ENCODE data around the gene COL1A1. TPM values are rescaled to one million over a fixed set of nuclear protein-coding genes. Genes with fewer than 3 reads are reported as not detected.

Gene COL1A1
- polyA plus RNA-seq, 1 of the 3 experiments (the other 2 are of a cell fraction) = 1,461 TPM

DNA sequence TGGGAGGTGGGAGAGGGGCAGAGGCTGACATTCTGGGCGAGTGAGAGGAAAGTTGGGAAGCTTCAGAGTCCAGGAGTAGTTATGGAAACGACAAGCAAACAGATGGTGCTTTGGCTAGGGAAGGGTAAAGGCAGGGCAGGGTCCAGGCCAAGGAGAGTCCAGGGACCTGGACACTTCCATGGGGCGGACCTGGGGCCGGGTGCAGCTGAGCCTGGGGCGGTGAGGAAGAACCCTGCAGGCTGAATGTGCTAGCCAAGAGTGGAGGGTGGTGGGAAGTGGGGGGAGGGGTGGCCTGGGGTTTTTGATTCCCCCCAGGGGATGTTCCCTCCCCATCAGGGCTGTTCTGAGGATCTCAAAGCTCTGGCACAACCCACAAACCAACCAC is 53.6 kb downstream of the COL1A1 start (continued):
- no peak for TF ChIP-seq NFIC (IDR thresholded peaks at IDR 0.05; ENCODE audit: borderline replicate concordance)
- no peak for TF ChIP-seq MEF2A (IDR thresholded peaks at IDR 0.05; ENCODE audit: borderline replicate concordance, low read depth)
- no peak for TF ChIP-seq TAF1 (IDR thresholded peaks at IDR 0.05; ENCODE audit: borderline replicate concordance, low read depth, low read length)
- TF ChIP-seq, protein P1, sequence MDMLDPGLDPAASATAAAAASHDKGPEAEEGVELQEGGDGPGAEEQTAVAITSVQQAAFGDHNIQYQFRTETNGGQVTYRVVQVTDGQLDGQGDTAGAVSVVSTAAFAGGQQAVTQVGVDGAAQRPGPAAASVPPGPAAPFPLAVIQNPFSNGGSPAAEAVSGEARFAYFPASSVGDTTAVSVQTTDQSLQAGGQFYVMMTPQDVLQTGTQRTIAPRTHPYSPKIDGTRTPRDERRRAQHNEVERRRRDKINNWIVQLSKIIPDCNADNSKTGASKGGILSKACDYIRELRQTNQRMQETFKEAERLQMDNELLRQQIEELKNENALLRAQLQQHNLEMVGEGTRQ (IDR thresholded peaks at IDR 0.05; ENCODE audit: borderline replicate concordance, low read depth, low read length) = no peak
- TF ChIP-seq RCOR1 (IDR thresholded peaks at IDR 0.05; ENCODE audit: low read length) = no peak
- TF ChIP-seq, protein P2, sequence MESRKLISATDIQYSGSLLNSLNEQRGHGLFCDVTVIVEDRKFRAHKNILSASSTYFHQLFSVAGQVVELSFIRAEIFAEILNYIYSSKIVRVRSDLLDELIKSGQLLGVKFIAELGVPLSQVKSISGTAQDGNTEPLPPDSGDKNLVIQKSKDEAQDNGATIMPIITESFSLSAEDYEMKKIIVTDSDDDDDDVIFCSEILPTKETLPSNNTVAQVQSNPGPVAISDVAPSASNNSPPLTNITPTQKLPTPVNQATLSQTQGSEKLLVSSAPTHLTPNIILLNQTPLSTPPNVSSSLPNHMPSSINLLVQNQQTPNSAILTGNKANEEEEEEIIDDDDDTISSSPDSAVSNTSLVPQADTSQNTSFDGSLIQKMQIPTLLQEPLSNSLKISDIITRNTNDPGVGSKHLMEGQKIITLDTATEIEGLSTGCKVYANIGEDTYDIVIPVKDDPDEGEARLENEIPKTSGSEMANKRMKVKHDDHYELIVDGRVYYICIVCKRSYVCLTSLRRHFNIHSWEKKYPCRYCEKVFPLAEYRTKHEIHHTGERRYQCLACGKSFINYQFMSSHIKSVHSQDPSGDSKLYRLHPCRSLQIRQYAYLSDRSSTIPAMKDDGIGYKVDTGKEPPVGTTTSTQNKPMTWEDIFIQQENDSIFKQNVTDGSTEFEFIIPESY (IDR thresholded peaks at IDR 0.05; ENCODE audit: borderline replicate concordance, low read depth) = no peak

DNA sequence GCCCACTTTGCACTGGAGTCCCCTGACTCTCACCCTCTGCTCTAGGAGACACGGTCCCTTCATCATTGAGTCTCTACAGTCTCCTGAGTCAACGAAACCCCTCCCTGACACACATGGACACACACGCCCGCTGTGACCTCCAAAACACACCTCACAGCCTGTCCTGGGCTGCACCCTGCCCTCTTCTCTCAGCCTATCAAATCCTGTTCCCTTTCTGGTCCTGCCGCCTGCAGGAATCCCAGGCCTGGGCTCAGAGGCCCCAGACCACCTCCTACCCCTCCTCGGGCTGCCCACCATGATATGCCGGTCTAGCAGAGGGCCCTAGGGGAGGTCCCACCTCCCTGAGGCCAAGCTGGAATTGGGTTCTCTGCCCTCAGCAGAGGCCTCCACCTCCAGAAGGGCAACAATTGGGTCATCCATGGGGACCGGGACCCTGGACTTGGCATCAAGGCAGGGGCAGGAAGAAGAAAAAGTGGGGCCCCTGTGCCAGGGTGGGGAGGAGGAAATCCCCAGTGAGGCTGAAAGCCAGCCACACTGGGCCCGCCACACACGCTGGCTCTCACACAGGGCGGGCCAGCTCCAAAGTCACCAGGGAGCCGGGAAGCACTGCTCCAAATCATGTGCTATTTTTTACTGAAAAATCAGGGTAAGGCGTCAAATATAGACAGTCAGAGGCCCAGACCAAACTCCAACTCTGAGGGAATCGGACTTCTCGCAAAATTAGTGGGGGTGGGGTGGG is 54.3 kb downstream of the COL1A1 start:
- CTCF ChIA-PET = interaction anchor here (0.9 to 12.8 kb wide), 14 partner anchors 9 to 60 kb away, joined by 3 to 169 read pairs (median 11); partner anchors contain the start of genes COL1A1 and SGCA
- peaks cover 26% of the 10 kb centered on the region for H3F3A ChIP-seq (replicated peaks; ENCODE audit: insufficient read depth)
- H2AFZ ChIP-seq (ENCODE audit: low read depth) = no peak overlapping the region
- H3K9ac ChIP-seq = peak overlapping the region; percentile 92
- peaks cover 83% of the 10 kb centered on the region for H3K79me2 ChIP-seq (ENCODE audit: insufficient read depth)
- H3K4me3 ChIP-seq (ENCODE audit: low read depth in 2 of 2, low read length in 1 of 2) = peak overlapping the region; percentile 66 to 81
- H4K20me1 ChIP-seq (ENCODE audit: insufficient read depth) = peaks cover 64% of the 10 kb centered on the region
- peak overlapping the region; percentile 2 to 54; a peak in 2 of 4 replicates for H3K27ac ChIP-seq (ENCODE audit: low read depth in 2 of 2, low read length in 1 of 2)
- TF ChIP-seq MEF2A (IDR thresholded peaks at IDR 0.05; ENCODE audit: borderline replicate concordance, low read depth) (no peak), MXI1 (IDR thresholded peaks at IDR 0.05; ENCODE audit: low read depth, low read length) (no peak), GABPA (IDR thresholded peaks at IDR 0.05; ENCODE audit: low read depth) (no peak), ELF1 (IDR thresholded peaks at IDR 0.05) (no peak), EZH2phosphoT487 (IDR thresholded peaks at IDR 0.05; ENCODE audit: borderline replicate concordance, low read depth) (no peak), SMC3 (IDR thresholded peaks at IDR 0.05; ENCODE audit: low read depth, low read length) (no peak), CHD2 (IDR thresholded peaks at IDR 0.05; ENCODE audit: low read length, partially characterized antibody) (no peak), GATA2 (CRISPR knock-in tag; IDR thresholded peaks at IDR 0.05) (no peak), FOSL2 (IDR thresholded peaks at IDR 0.05; ENCODE audit: borderline replicate concordance, low read depth) (no peak), NFIC (IDR thresholded peaks at IDR 0.05; ENCODE audit: borderline replicate concordance) (no peak), RAD21 (IDR thresholded peaks at IDR 0.05; ENCODE audit: low read length) (no peak), YY1 (IDR thresholded peaks at IDR 0.05; ENCODE audit: low read depth) (no peak), RCOR1 (IDR thresholded peaks at IDR 0.05; ENCODE audit: low read length) (no peak), TEAD4 (IDR thresholded peaks at IDR 0.05; ENCODE audit: borderline replicate concordance, insufficient read depth) (no peak), RFX5 (IDR thresholded peaks at IDR 0.05; ENCODE audit: low read length) (no peak), NRF1 (IDR thresholded peaks at IDR 0.05; ENCODE audit: low read depth, low read length) (no peak), FOXM1 (IDR thresholded peaks at IDR 0.05; ENCODE audit: low read depth) (no peak)
- TF ChIP-seq, protein P2 (IDR thresholded peaks at IDR 0.05; ENCODE audit: borderline replicate concordance, low read depth) = no peak
- TF ChIP-seq, protein P3, sequence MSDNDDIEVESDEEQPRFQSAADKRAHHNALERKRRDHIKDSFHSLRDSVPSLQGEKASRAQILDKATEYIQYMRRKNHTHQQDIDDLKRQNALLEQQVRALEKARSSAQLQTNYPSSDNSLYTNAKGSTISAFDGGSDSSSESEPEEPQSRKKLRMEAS (IDR thresholded peaks at IDR 0.05; ENCODE audit: low read depth) = no peak
- TF ChIP-seq, protein P4, sequence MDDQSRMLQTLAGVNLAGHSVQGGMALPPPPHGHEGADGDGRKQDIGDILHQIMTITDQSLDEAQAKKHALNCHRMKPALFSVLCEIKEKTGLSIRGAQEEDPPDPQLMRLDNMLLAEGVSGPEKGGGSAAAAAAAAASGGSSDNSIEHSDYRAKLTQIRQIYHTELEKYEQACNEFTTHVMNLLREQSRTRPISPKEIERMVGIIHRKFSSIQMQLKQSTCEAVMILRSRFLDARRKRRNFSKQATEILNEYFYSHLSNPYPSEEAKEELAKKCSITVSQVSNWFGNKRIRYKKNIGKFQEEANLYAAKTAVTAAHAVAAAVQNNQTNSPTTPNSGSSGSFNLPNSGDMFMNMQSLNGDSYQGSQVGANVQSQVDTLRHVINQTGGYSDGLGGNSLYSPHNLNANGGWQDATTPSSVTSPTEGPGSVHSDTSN (IDR thresholded peaks at IDR 0.05) = no peak
- H3K27me3 ChIP-seq (ENCODE audit: insufficient read depth) = no peaks in the 10 kb centered on the region
- H3K9me3 ChIP-seq = no peaks in the 10 kb centered on the region
- POLR2A ChIA-PET = interaction anchor here (0.6 to 2.0 kb wide), 3 partner anchors 15 to 53 kb away, joined by 3 to 8 read pairs (median 4); partner anchors contain the start of gene PDK2
- no peaks in the 10 kb centered on the region for H3K9me2 ChIP-seq
- WGBS (ENCODE audit: low lambda C conversion rate) = 87% methylated on average over 14 of the region's 15 CpGs
- H3K4me2 ChIP-seq = peak overlapping the region; percentile 97
- DNase-seq = no peak
- H3K4me1 ChIP-seq (ENCODE audit: control insufficient read depth in 1 of 2, insufficient read depth in 2 of 2, low read depth in 1 of 2, low read length in 1 of 2) = peaks cover 21 to 38% of the 10 kb centered on the region in 2 experiments; a peak in 3 of 4 replicates
- H3K36me3 ChIP-seq (replicated peaks in 1 of 2; ENCODE audit: control insufficient read depth in 1 of 2, insufficient read depth in 2 of 2, low read length in 1 of 2) = peaks cover 15 to 37% of the 10 kb centered on the region in 2 experiments
